Activated naive CD4-positive, alpha-beta T cell treated with anti-CD3 and anti-CD28 coated beads for 36 hours (primary cell): ENCODE results near the gene IL12RB2. TPM values are rescaled to one million over a fixed set of nuclear protein-coding genes. Genes with fewer than 3 reads are reported as not detected.

Experiments used
- CTCF ChIA-PET: fragments of 350-600 bp; sonication (Branson Sonifier 250); formaldehyde crosslinking; loops from one replicate; lab custom pipeline; 2021; ENCODE audit warnings: antibody characterized with exemption; lab: Charles Lee
- DNase-seq: peaks from one replicate; pipeline ENCODE4 v3.0.0-alpha.2; 2020
- H3K27ac Mint-ChIP-seq: one replicate; pipeline ENCODE4 v1.8.0; 2021; ENCODE audit warnings: mild to moderate bottlenecking, mixed read lengths
- H3K27me3 Mint-ChIP-seq: one replicate; pipeline ENCODE4 v1.8.0; 2021; ENCODE audit warnings: low read depth, mixed read lengths
- H3K36me3 Mint-ChIP-seq: one replicate; pipeline ENCODE4 v1.8.0; 2021; ENCODE audit warnings: low read depth, mixed read lengths
- H3K4me1 Mint-ChIP-seq: one replicate; pipeline ENCODE4 v1.8.0; 2021; ENCODE audit warnings: low read depth, mixed read lengths
- H3K4me3 Mint-ChIP-seq: one replicate; pipeline ENCODE4 v1.8.0; 2021; ENCODE audit warnings: mild to moderate bottlenecking, moderate library complexity, mixed read lengths
- H3K9me3 Mint-ChIP-seq: one replicate; pipeline ENCODE4 v1.8.0; 2021; ENCODE audit warnings: mixed read lengths
- intact Hi-C: fragments of 100-400 bp; cut with micrococcal nuclease; formaldehyde crosslinking; loops from one replicate; pipeline ENCODE4 v1.15.1; 2023
- total RNA-seq, 2 experiments: library from RNA; stranded (reverse); gene quantifications; one replicate each; pipeline ENCODE4 v1.2.3, GENCODE V29; 2021

IL12RB2 gene
- total RNA-seq, 2 experiments from 2014 or later = 76.5 to 82.9 TPM

DNA sequence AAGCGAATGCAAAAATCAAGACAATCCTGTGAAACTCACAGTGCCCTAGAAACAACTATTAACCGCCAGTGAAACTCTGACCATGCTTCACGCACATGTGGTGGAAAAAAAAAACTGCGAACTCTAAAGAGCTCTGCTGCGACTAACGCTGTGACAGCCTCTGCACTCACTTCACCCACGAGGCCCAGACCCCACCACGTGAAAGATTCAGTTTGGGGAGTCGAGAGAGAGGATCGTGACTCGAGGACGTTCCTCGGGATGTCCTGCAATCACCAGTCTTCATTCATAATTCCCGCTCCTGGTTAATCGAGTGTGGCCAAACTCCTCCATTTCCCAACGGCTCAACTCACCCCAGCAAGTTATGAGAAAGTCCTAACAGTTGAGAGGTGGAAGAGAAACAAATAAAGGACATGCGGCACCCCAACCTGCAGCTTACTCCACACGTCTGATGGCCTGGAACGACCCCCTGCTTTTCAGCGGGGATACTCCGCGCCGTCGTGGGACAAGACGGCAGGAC lies 121.4 kb downstream of the IL12RB2 start:
- DNase-seq = peak; percentile 45
- Mint-ChIP-seq H3K4me1 (peaks cover 46% of the 10 kb centered on the region), H3K27me3 (no peaks in the 10 kb centered on the region), H3K27ac (peak overlapping the region; percentile 98), H3K9me3 (no peaks in the 10 kb centered on the region), H3K36me3 (peaks cover 56% of the 10 kb centered on the region), H3K4me3 (peak overlapping the region; percentile 97)
- CTCF ChIA-PET = interaction anchor here (0.9 to 3.6 kb wide), 5 partner anchors 63 to 216 kb away, joined by 3 to 19 read pairs (median 3); no protein-coding TSS in a partner anchor
- intact Hi-C loops = no loop called here

DNA sequence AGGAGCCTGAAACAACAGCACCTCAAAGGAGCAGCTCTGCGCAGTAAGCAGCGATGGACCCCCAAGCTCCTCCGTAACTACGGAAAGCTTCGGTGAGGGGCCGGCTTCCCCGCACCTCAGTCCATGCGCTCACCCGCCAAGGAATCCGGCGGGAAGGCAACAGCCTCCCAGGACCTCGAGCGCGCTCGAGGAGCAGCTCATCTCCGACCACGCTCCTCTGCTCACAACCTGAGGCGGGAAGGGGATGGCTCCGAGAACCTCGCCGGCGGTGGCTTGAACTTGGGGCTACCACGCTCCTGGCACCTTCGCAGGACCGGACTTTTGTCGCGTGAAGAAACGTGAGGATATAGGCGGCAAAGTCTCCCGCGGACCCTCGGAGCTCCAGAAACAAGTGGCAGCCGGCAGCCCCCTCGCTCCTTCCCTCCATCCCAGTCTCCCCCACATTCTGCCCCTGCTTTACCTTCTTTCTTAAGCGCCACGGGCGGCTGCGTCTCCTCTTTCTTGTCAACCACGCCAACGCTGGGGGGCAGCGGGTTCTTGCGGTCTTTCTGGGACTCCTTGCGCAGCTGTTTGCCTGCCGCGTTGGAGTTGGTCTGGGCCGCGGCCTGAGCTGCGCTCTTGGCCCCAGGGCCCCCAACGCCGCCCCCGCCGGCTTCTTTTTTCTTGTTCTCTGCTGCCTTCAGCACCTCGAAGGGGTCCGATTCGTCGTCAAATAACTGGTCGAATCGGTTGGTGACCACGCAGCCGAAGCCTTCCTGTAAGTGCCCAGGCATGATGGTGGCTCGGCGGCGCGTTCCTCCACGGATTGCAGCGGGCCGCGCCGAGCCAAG lies 122.1 kb downstream of the IL12RB2 start:
- peaks cover 47% of the 10 kb centered on the region for H3K4me1 Mint-ChIP-seq
- H3K27ac Mint-ChIP-seq = peak overlapping the region; percentile 98
- no peaks in the 10 kb centered on the region for H3K9me3 Mint-ChIP-seq
- intact Hi-C loops = loop anchor here (1.0 to 10.0 kb wide), 15 partner anchors 49 to 1092 kb away; partner anchors contain the start of gene SLC35D1
- DNase-seq = peak; percentile 41
- H3K27me3 Mint-ChIP-seq = no peaks in the 10 kb centered on the region
- peak overlapping the region; percentile 97 for H3K4me3 Mint-ChIP-seq
- CTCF ChIA-PET = interaction anchor here (0.6 to 3.6 kb wide), 4 partner anchors 62 to 217 kb away, joined by 3 to 19 read pairs (median 3); no protein-coding TSS in a partner anchor
- peaks cover 51% of the 10 kb centered on the region for H3K36me3 Mint-ChIP-seq

DNA sequence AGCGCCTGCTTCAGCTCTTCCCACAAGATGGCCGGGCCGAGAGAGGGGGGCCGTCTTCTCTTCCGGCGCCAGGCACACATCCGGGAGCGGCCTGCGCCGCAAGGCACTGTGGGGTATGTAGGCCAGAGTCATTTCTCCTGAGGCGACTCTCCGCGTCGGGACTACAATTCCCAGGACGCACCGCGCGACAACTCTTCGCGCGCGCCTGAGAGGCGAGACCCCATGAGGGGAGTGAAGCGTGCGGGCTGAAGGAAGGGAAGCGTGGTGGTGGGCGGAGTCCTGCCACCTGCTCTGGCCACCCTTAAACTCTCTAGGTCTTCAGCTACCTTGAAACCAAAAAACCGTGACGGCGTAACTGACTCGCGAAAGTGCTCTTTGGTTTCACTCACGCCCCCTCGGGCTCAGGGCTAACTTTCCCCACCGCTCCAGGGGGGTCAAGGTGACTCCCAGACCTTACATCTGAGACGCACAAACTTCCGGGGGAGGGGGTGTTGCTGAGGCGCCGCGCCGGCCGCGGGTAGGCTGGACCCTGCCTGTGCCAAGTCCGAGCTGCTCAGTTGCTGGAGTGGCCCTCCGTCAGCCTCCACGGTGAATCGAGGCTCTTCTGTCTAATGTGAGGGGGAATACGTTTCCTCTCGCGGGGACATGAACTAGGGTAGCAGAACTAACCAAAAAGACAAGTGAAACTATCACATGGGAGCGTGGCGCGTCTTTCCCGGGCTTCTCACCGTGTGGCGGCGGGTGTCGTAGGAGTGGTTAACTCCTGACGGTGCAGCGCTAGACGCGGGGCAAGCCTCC lies 122.9 kb downstream of the IL12RB2 start, which contains the start of gene SERBP1:
TSS of gene SERBP1 (minus strand) at position 45 of the 798 bp plus-strand sequence. CDS start 102 bp downstream, outside the sequence.
- DNase-seq = peak; percentile 97
- peak within 1 kb of the TSS; percentile 98 for H3K27ac Mint-ChIP-seq
- H3K4me1 Mint-ChIP-seq = peaks cover 44% of the 10 kb centered on the region
- H3K9me3 Mint-ChIP-seq = no peaks in the 10 kb centered on the region
- H3K4me3 Mint-ChIP-seq = peak within 1 kb of the TSS; percentile 97
- intact Hi-C loops = loop anchor here (1.0 to 10.0 kb wide), 16 partner anchors 48 to 1093 kb away; partner anchors contain the start of gene SLC35D1
- no peaks in the 10 kb centered on the region for H3K27me3 Mint-ChIP-seq
- peaks cover 44% of the 10 kb centered on the region for H3K36me3 Mint-ChIP-seq
- CTCF ChIA-PET = interaction anchor here (0.6 to 1.8 kb wide), 2 partner anchors 92 to 260 kb away, joined by 3 to 4 read pairs; no protein-coding TSS in a partner anchor

DNA sequence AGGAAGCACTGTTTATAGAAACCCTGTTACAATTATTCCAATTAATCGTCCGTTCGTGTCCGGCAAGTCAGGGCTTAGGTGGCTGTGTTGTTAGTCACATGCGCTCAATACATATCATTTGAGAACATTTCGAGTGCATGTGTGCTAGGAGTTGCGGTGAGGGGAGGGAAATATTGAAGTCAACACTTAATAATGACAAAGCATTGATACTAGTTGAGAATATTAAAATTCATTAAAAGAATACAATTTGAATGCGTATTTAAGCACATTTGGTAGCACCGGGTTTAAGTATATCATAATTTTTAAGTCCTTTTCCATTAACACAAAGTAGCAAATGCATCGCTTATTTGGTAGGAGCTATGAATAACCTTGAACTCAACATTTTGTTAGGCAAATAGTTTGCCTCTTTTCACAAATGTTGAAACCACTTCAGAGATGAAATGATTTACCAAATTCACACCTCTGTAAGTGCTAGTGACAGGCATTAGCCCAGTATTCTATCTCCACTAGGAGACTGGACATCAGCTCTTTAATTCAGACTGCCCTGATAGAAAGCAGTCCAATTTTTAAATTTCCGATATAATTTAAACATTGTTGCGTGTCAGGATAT lies 123.6 kb downstream of the IL12RB2 start:
- CTCF ChIA-PET = interaction anchor here (1.8 to 2.6 kb wide), 3 partner anchors 10 to 260 kb away, joined by 4 to 13 read pairs (median 9); no protein-coding TSS in a partner anchor
- Mint-ChIP-seq H3K4me1 (peaks cover 37% of the 10 kb centered on the region), H3K4me3 (peak overlapping the region; percentile 97), H3K27ac (peak overlapping the region; percentile 98), H3K27me3 (no peaks in the 10 kb centered on the region), H3K9me3 (no peaks in the 10 kb centered on the region), H3K36me3 (peaks cover 37% of the 10 kb centered on the region)
- no peak for DNase-seq
- intact Hi-C loops = loop anchor here (1.0 to 10.0 kb wide), 5 partner anchors 48 to 1094 kb away; no protein-coding TSS in a partner anchor

DNA sequence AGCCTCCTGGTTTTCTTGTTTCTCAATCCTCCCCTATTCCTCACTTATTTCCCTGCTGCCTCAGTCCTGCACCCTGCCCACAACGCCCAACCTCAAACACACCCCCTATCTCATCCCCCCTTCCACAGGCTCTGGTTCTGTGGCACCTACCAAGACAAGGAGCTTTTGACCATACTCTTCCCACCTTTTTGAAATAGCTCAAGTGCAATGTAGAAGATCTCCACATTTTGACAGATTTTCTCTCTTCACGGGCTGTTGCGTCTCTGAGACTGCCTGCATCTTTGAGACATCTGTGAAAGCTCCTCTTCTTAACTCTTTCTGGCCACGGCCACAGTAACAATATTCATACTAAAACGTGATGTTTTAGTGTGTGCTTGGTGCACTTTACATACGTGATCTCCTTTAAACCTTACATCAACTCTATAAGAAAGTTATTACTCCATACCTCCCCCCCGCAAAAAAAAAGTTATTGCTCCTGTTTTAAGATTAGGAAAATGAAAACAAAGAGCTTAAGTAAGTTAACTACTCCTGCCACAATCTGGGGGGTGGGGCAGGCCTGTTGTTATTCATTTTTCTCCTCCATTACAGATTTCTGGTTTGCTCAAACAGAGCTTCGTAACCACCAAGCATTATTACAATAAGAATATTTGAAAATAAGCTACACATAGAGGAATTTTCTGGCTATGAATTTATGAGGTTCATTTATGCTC lies 124.4 kb downstream of the IL12RB2 start:
- H3K9me3 Mint-ChIP-seq = no peaks in the 10 kb centered on the region
- H3K4me3 Mint-ChIP-seq = peak overlapping the region; percentile 97
- H3K27me3 Mint-ChIP-seq = no peaks in the 10 kb centered on the region
- peak; percentile 33 for DNase-seq
- CTCF ChIA-PET = interaction anchor here (0.6 to 2.6 kb wide), 6 partner anchors 9 to 261 kb away, joined by 3 to 13 read pairs (median 5); no protein-coding TSS in a partner anchor
- peaks cover 32% of the 10 kb centered on the region for H3K36me3 Mint-ChIP-seq
- H3K27ac Mint-ChIP-seq = peak overlapping the region; percentile 98
- intact Hi-C loops = loop anchor here (1.0 to 10.0 kb wide), 5 partner anchors 47 to 1095 kb away; no protein-coding TSS in a partner anchor
- peaks cover 37% of the 10 kb centered on the region for H3K4me1 Mint-ChIP-seq

DNA sequence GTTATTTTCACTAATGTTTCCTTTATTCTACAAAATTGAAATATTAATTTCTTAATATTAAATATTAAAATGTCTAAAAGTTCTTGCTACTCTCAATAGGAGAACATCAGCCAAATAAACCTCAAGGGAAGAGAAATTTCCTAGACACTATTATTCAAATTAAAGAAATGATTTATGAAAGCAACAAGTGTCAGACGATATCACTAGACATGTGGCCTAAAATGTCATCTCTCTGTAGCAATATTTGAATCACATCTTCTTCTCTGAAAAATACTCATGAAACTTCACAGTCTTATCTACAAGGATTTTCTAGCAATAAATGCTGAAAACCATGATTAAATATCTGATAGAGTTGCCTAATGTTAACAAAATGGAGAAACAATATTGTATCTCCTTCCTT lies 125.1 kb downstream of the IL12RB2 start:
- no peaks in the 10 kb centered on the region for H3K9me3 Mint-ChIP-seq
- no peaks in the 10 kb centered on the region for H3K27me3 Mint-ChIP-seq
- no peak overlapping the region for H3K4me3 Mint-ChIP-seq
- no peak for DNase-seq
- H3K36me3 Mint-ChIP-seq = peaks cover 25% of the 10 kb centered on the region
- H3K27ac Mint-ChIP-seq = peak overlapping the region; percentile 81
- CTCF ChIA-PET = interaction anchor here (0.6 to 2.6 kb wide), 5 partner anchors 9 to 118 kb away, joined by 3 to 13 read pairs (median 6); no protein-coding TSS in a partner anchor
- intact Hi-C loops = loop anchor here (5.0 to 10.0 kb wide), 2 partner anchors 1058 to 1095 kb away; no protein-coding TSS in a partner anchor
- peaks cover 37% of the 10 kb centered on the region for H3K4me1 Mint-ChIP-seq

DNA sequence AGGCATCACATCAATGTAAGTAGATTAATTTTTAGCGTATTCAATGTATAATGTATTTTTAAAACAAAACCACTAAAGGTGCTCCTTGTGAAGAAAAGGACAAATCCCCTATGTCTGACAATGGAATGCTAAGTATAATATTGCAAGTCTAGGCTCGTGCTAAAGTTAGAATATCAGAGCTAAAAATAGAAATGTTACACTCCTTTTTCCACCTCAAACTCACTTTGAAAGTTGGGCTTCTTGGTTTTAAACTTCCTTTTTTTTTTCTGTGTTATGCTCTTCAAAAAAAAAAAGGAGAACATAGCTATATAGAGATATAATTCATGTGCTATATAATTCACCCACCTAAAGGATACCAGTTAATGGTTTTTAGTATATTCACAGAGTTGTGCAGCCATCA lies 126.2 kb downstream of the IL12RB2 start:
- H3K36me3 Mint-ChIP-seq = peaks cover 14% of the 10 kb centered on the region
- intact Hi-C loops = loop anchor here (5.0 to 10.0 kb wide), 2 partner anchors 1059 to 1097 kb away; no protein-coding TSS in a partner anchor
- CTCF ChIA-PET = interaction anchor here (0.6 kb wide), 1 partner anchor 219 kb away, joined by 6 read pairs; no protein-coding TSS in a partner anchor
- H3K9me3 Mint-ChIP-seq = no peaks in the 10 kb centered on the region
- peaks cover 37% of the 10 kb centered on the region for H3K4me1 Mint-ChIP-seq
- peak overlapping the region; percentile 81 for H3K27ac Mint-ChIP-seq
- no peak overlapping the region for H3K4me3 Mint-ChIP-seq
- DNase-seq = no peak
- no peaks in the 10 kb centered on the region for H3K27me3 Mint-ChIP-seq

DNA sequence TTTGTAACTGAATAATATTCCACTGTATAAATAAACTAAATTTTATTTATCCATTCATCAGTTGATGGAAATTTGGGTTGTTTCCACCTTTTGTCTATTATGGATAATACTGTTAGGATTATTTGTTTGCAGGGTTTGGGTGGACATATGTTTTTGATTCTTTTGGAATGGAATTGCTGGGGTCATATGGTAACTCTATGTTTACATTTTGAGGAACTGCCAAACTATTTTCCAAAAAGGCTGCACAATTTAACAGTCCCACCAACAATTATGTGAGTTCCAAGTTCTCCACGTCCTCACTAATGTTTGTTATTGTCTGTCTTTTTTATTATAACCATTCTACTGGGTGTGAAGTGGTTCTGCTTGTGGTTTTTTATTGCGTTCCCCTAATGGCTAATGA lies 126.8 kb downstream of the IL12RB2 start:
- H3K4me3 Mint-ChIP-seq = no peak overlapping the region
- no peaks in the 10 kb centered on the region for H3K9me3 Mint-ChIP-seq
- no peaks in the 10 kb centered on the region for H3K27me3 Mint-ChIP-seq
- CTCF ChIA-PET = no interaction called here
- intact Hi-C loops = loop anchor here (5.0 to 10.0 kb wide), 2 partner anchors 1060 to 1097 kb away; no protein-coding TSS in a partner anchor
- peaks cover 37% of the 10 kb centered on the region for H3K4me1 Mint-ChIP-seq
- no peak for DNase-seq
- peaks cover 8% of the 10 kb centered on the region for H3K36me3 Mint-ChIP-seq
- H3K27ac Mint-ChIP-seq = no peak overlapping the region

DNA sequence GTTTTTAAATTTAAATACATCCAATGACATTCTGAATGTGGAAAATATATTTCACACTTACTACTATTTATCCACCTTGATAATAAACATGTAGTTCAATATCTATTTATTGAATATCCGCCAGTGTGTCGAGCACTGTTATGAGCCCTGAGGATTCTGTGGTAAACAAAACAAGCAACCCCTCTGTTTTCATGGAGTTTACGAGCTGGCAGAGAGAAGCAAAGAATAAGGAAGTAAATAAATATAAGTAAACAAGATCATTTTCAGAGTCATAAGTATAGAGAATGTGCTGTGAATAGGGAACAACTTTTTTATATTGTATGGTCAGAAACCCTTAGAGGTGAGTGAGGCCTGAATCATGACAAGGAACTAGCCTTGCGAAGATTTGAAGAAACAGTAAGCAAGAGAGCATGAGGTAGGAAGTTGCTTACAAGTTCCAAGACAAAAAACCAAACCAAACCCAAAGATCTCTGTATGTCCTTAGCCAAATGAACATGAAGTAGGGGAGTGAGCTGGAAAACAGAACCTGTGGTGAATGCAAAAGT lies 128.9 kb downstream of the IL12RB2 start:
- Mint-ChIP-seq H3K27me3 (no peaks in the 10 kb centered on the region), H3K36me3 (no peaks in the 10 kb centered on the region), H3K9me3 (no peaks in the 10 kb centered on the region), H3K27ac (no peak overlapping the region), H3K4me3 (no peak overlapping the region), H3K4me1 (peaks cover 42% of the 10 kb centered on the region)
- DNase-seq = no peak
- intact Hi-C loops = loop anchor here (10.0 kb wide), 1 partner anchor 1062 kb away; no protein-coding TSS in a partner anchor
- CTCF ChIA-PET = interaction anchor here (0.7 to 1.2 kb wide), 2 partner anchors 64 to 682 kb away, joined by 3 to 4 read pairs; no protein-coding TSS in a partner anchor

DNA sequence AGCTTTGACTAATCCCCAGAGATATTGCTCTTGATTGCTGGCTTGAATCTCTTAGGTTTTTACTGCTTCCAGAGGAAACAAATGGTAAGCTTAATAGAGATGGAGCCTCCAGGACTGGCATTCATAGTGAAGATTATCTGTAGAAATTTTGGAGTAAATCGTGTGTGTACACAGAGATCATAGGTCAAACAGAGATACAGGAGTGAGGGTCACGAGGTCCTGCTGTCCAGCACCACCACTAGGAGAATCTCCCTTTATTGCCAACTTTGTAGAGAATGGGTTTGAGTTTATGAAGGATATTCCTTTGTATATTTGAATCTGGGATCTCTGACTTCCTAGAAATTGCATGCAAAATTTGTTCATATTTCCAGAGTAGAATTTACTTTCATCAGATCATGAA lies 130.3 kb downstream of the IL12RB2 start:
- Mint-ChIP-seq H3K36me3 (no peaks in the 10 kb centered on the region), H3K9me3 (no peaks in the 10 kb centered on the region), H3K27me3 (no peaks in the 10 kb centered on the region), H3K4me3 (no peak overlapping the region), H3K4me1 (peaks cover 40% of the 10 kb centered on the region), H3K27ac (no peak overlapping the region)
- CTCF ChIA-PET = interaction anchor here (1.2 kb wide), 1 partner anchor 62 kb away, joined by 4 read pairs; no protein-coding TSS in a partner anchor
- no peak for DNase-seq
- intact Hi-C loops = loop anchor here (10.0 kb wide), 1 partner anchor 1063 kb away; no protein-coding TSS in a partner anchor
